Spleen (tissue), 7 donors: ENCODE data around the gene C1QTNF8.

ENCODE experiments used
- CTCF ChIP-seq, 11 experiments: fragments of 200-600 bp in 7 of 11; fragments of 450-650 bp in 4 of 11; sonication (generic) in 4 of 11; IDR thresholded peaks in 8 of 11; conservative IDR thresholded peaks in 3 of 11; 1 replicate in 7 of 11; 2 replicates in 4 of 11; pipeline versions ENCODE4 v1.4.0 to v1.8.0; 2016 to 2021; ENCODE audit warnings: antibody characterized with exemption in 11 of 11, inconsistent platforms in 4 of 11, mild to moderate bottlenecking in 1 of 11
- POLR2AphosphoS5 ChIP-seq, 3 donors: sonication (generic); formaldehyde crosslinking; IDR thresholded peaks; one replicate each; pipeline ENCODE4 v1.5.1; 2017; ENCODE audit warnings: antibody characterized with exemption in 3 of 3
- donor health status: DM: no; HTN: no; CAD: no; lungs with moderate emphysema.
- donor health status: DM: no; HTN: no; CAD: no.
- donor health status: DM: no; HTN: no; CAD: no.

GRCh38 chr16:1107731-1108130 is 11.7 kb upstream of the C1QTNF8 start:
- TF ChIP-seq CTCF (IDR thresholded peaks at IDR 0.05 in 8 of 11, conservative IDR thresholded peaks at IDR 0.05 in 3 of 11) (no peak), POLR2AphosphoS5 (IDR thresholded peaks at IDR 0.05) (no peak)
